Measurements from ENCODE around the gene IGHMBP2.

- no peak for TF ChIP-seq CTCF (conservative IDR thresholded peaks at IDR 0.05; ENCODE audit: low read depth, low read length)
- no peak for TF ChIP-seq EZH2 (IDR thresholded peaks at IDR 0.05; ENCODE audit: borderline replicate concordance, low read depth, low read length, poor library complexity, severe bottlenecking)
Measured at GRCh38 chr11:68908273-68908672, 4.6 kb downstream of the IGHMBP2 start.
